A549 (cell line): ENCODE data around the gene SLC25A11. TPM values are rescaled to one million over a fixed set of nuclear protein-coding genes. Genes with fewer than 3 reads are reported as not detected.

Experiments used
- ATAC-seq, 2 experiments: fragments of 200-7000 bp in 1 of 2; fragments of >200 bp in 1 of 2; cut with Nextera tagmentation in 1 of 2; cut with Tn5 transposase in 1 of 2; 3 replicates each; pipeline versions ENCODE4 v1.8.0 to v1.9.1; 2018 to 2020; ENCODE audit warnings: mild to moderate bottlenecking in 1 of 2, moderate library complexity in 1 of 2
- CTCF ChIA-PET: fragments of 300-600 bp; sonication (Branson Sonifier 250); formaldehyde crosslinking; extraction: SDS; loops from one replicate; lab custom pipeline; 2021; ENCODE audit warnings: antibody characterized with exemption, inconsistent platforms; lab: Yijun Ruan, JAX
- POLR2A ChIA-PET: fragments of 350-600 bp; formaldehyde crosslinking; extraction: SDS; loops from one replicate; lab custom pipeline; 2021; ENCODE audit warnings: antibody characterized with exemption, inconsistent platforms; lab: Yijun Ruan, JAX
- DNase-seq, 2 experiments: peaks; one replicate each; pipeline versions ENCODE4 v3.0.0 to v3.0.0-alpha.2; 2011 to 2016; ENCODE audit warnings: low read depth in 1 of 2, low spot score in 1 of 2
- FAIRE-seq: peaks from 2 replicates; lab custom pipeline; 2011; peaks lifted over from hg19 to GRCh38; lab: Jason Lieb, UNC
- H3K27ac ChIP-seq, 2 experiments: fragments of >200 bp; sonication (Bioruptor Twin); formaldehyde crosslinking; 3 replicates each; pipeline ENCODE4 v1.5.1; 2016 to 2017
- H3K4me1 ChIP-seq: fragments of >200 bp; sonication (Bioruptor Twin); formaldehyde crosslinking; 3 replicates; pipeline ENCODE4 v1.6.1; 2016
- H3K4me2 ChIP-seq: fragments of >200 bp; sonication (Bioruptor Twin); formaldehyde crosslinking; 3 replicates; pipeline ENCODE4 v1.6.1; 2016
- H3K4me3 ChIP-seq: fragments of >200 bp; sonication (Bioruptor Twin); formaldehyde crosslinking; 3 replicates; pipeline ENCODE4 v1.5.1; 2016
- H3K9me3 ChIP-seq: fragments of >200 bp; sonication (Bioruptor Twin); formaldehyde crosslinking; 3 replicates; pipeline ENCODE4 v1.6.1; 2016
- CEBPB ChIP-seq, 2 experiments: fragments of >200 bp in 1 of 2; sonication (Bioruptor Twin) in 1 of 2; formaldehyde crosslinking in 1 of 2; IDR thresholded peaks; 2 replicates each; pipeline ENCODE4 v1.6.1; 2012 to 2016
- CHD2 ChIP-seq: fragments of 150-350 bp; IDR thresholded peaks from 2 replicates; pipeline ENCODE4 v1.6.1; 2014; ENCODE audit warnings: low read length; ENCODE audit not compliant: partially characterized antibody
- CHD4 ChIP-seq: fragments of 200-600 bp; sonication (generic); IDR thresholded peaks from 2 replicates; pipeline ENCODE4 v1.6.1; 2016; ENCODE audit warnings: antibody characterized with exemption, mild to moderate bottlenecking, borderline replicate concordance
- EHMT2 ChIP-seq: fragments of 200-600 bp; sonication (generic); IDR thresholded peaks from 2 replicates; pipeline ENCODE4 v1.6.1; 2016; ENCODE audit warnings: antibody characterized with exemption, low read depth, mild to moderate bottlenecking, moderate library complexity
- EP300 ChIP-seq, 2 experiments: fragments of >200 bp; sonication (Bioruptor Twin); formaldehyde crosslinking; IDR thresholded peaks; 2 replicates in 1 of 2; 3 replicates in 1 of 2; pipeline ENCODE4 v1.6.1; 2016 to 2017
- FOSB ChIP-seq: fragments of 250-450 bp; sonication (Bioruptor Pico); IDR thresholded peaks from 2 replicates; pipeline ENCODE4 v1.5.0; 2020; ENCODE audit warnings: mild to moderate bottlenecking, moderate library complexity
- FOSL2 ChIP-seq, 2 experiments: fragments of 450-650 bp in 1 of 2; fragments of >200 bp in 1 of 2; sonication (Bioruptor Twin) in 1 of 2; formaldehyde crosslinking; IDR thresholded peaks; 2 replicates each; pipeline versions ENCODE4 v1.5.0 to v1.6.1; 2016 to 2020; ENCODE audit warnings: mild to moderate bottlenecking in 1 of 2, moderate library complexity in 1 of 2
- GATA3 ChIP-seq: IDR thresholded peaks from 2 replicates; pipeline ENCODE4 v1.6.1; 2012; ENCODE audit warnings: borderline replicate concordance
- HDAC2 ChIP-seq: fragments of 200-600 bp; sonication (generic); IDR thresholded peaks from 2 replicates; pipeline ENCODE4 v1.6.1; 2016
- HEYL ChIP-seq: fragments of 250-450 bp; sonication (Bioruptor Pico); IDR thresholded peaks from 2 replicates; pipeline ENCODE4 v1.8.0; 2021; ENCODE audit warnings: mild to moderate bottlenecking, moderate library complexity
- HOXA7 ChIP-seq: fragments of 250-450 bp; sonication (Bioruptor Pico); IDR thresholded peaks from 2 replicates; pipeline ENCODE4 v1.5.0; 2020; ENCODE audit warnings: mild to moderate bottlenecking, moderate library complexity
- HOXB5 ChIP-seq: fragments of 250-450 bp; sonication (Bioruptor Pico); IDR thresholded peaks from 2 replicates; pipeline ENCODE4 v1.5.0; 2020; ENCODE audit warnings: mild to moderate bottlenecking, moderate library complexity
- MAFK ChIP-seq: fragments of 450-650 bp; IDR thresholded peaks from 2 replicates; pipeline ENCODE4 v1.6.1; 2014; ENCODE audit not compliant: partially characterized antibody
- NPAS2 ChIP-seq: fragments of 250-450 bp; sonication (Bioruptor Pico); IDR thresholded peaks from 2 replicates; pipeline ENCODE4 v1.8.0; 2022; ENCODE audit warnings: mild to moderate bottlenecking, moderate library complexity, borderline replicate concordance
- NR3C1 ChIP-seq: fragments of >200 bp; sonication (Bioruptor Twin); formaldehyde crosslinking; IDR thresholded peaks from 3 replicates; pipeline ENCODE4 v1.6.1; 2017
- POLR2A ChIP-seq: IDR thresholded peaks from 2 replicates; pipeline ENCODE4 v1.6.1; 2012; ENCODE audit warnings: mild to moderate bottlenecking, low read length
- RCOR1 ChIP-seq: fragments of 150-350 bp; IDR thresholded peaks from 2 replicates; pipeline ENCODE4 v1.6.1; 2014; ENCODE audit warnings: antibody characterized with exemption, low read length, low read depth
- RNF2 ChIP-seq: fragments of 200-600 bp; sonication (generic); IDR thresholded peaks from 2 replicates; pipeline ENCODE4 v1.6.1; 2016; ENCODE audit warnings: low read depth, mild to moderate bottlenecking, antibody characterized with exemption, moderate library complexity, borderline replicate concordance
- ZC3H11A ChIP-seq: fragments of 450-650 bp; IDR thresholded peaks from 2 replicates; pipeline ENCODE4 v1.6.1; 2014; ENCODE audit warnings: antibody characterized with exemption, mild to moderate bottlenecking
- ZNF302 ChIP-seq: fragments of 250-450 bp; sonication (Bioruptor Pico); IDR thresholded peaks from 2 replicates; pipeline ENCODE4 v1.9.0; 2021; ENCODE audit warnings: inconsistent platforms, mild to moderate bottlenecking, moderate library complexity
- ZSCAN20 ChIP-seq: fragments of 250-450 bp; sonication (Bioruptor Pico); IDR thresholded peaks from 2 replicates; pipeline ENCODE4 v1.8.0; 2022; ENCODE audit warnings: mild to moderate bottlenecking, moderate library complexity
- WGBS: methylation state at CpG from one replicate; pipeline ENCODE4 v1.1.6; 2017; ENCODE audit errors: missing lambda C conversion rate; 5-methylcytosine and 5-hydroxymethylcytosine counted together
- polyA plus RNA-seq, 4 experiments: library from polyadenylated mRNA; depleted of rRNA in 3 of 4; stranded (reverse); fragments of >200 nt; fragmentation: RNase III in 1 of 4; extraction: RNeasy Plus Mini Kit Qiagen cat#74134 plus additional on column Dnase treatment in 1 of 4; gene quantifications; 2 replicates in 3 of 4; 3 replicates in 1 of 4; pipeline ENCODE4 v1.2.3, GENCODE V29; 2011 to 2017
- TF ChIP-seq, protein P1 (sequence below): IDR thresholded peaks from 2 replicates; pipeline ENCODE4 v1.6.1; 2012
- TF ChIP-seq, protein P2 (sequence below): fragments of 200-600 bp; sonication (generic); IDR thresholded peaks from 2 replicates; pipeline ENCODE4 v1.6.1; 2016; ENCODE audit warnings: antibody characterized with exemption, mild to moderate bottlenecking, moderate library complexity
- TF ChIP-seq, protein P3 (sequence below): IDR thresholded peaks from 2 replicates; pipeline ENCODE4 v1.6.1; 2012
- TF ChIP-seq, protein P4 (sequence below): IDR thresholded peaks from 2 replicates; pipeline ENCODE4 v1.6.1; 2012; ENCODE audit warnings: low read depth, borderline replicate concordance

Gene SLC25A11
- polyA plus RNA-seq, 2 of the 4 experiments (the other 2 are of a cell fraction), result 60.2 to 69.2 TPM

DNA sequence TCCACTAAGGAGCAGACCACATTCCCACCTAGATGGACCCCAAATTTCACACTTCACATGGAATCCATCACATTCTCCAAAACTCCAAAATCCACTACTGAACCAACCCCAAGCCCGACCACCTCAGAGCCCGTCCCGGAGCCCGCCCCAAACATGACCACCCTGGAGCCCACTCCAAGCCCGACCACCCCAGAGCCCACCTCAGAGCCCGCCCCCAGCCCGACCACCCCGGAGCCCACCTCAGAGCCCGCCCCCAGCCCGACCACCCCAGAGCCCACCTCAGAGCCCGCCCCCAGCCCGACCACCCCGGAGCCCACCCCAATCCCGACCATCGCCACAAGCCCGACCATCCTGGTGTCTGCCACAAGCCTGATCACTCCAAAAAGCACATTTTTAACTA is 6.2 kb downstream of the SLC25A11 start:
- no peak for DNase-seq
- WGBS, result 93% methylated on average over 8 of the region's 16 CpGs
- Histone ChIP-seq H3K9me3 (no peaks in the 10 kb centered on the region), H3K27ac (no peak overlapping the region), H3K4me2 (no peak overlapping the region), H3K4me3 (no peak overlapping the region), H3K4me1 (peaks cover 6% of the 10 kb centered on the region)
- CTCF ChIA-PET, result interaction anchor here (0.6 to 2.0 kb wide), 5 partner anchors 9 to 1002 kb away, joined by 3 to 7 read pairs (median 3); no protein-coding TSS in a partner anchor
- no peak for FAIRE-seq
- TF ChIP-seq EP300 (IDR thresholded peaks at IDR 0.05) (no peak), POLR2A (no peak), HDAC2 (no peak), MAFK (no peak), FOSB (CRISPR knock-in tag) (no peak), RNF2 (no peak), NPAS2 (CRISPR knock-in tag) (no peak), CHD4 (no peak), HOXA7 (CRISPR knock-in tag) (no peak)
- TF ChIP-seq, protein P1, sequence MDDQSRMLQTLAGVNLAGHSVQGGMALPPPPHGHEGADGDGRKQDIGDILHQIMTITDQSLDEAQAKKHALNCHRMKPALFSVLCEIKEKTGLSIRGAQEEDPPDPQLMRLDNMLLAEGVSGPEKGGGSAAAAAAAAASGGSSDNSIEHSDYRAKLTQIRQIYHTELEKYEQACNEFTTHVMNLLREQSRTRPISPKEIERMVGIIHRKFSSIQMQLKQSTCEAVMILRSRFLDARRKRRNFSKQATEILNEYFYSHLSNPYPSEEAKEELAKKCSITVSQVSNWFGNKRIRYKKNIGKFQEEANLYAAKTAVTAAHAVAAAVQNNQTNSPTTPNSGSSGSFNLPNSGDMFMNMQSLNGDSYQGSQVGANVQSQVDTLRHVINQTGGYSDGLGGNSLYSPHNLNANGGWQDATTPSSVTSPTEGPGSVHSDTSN, result no peak
- TF ChIP-seq, protein P2, sequence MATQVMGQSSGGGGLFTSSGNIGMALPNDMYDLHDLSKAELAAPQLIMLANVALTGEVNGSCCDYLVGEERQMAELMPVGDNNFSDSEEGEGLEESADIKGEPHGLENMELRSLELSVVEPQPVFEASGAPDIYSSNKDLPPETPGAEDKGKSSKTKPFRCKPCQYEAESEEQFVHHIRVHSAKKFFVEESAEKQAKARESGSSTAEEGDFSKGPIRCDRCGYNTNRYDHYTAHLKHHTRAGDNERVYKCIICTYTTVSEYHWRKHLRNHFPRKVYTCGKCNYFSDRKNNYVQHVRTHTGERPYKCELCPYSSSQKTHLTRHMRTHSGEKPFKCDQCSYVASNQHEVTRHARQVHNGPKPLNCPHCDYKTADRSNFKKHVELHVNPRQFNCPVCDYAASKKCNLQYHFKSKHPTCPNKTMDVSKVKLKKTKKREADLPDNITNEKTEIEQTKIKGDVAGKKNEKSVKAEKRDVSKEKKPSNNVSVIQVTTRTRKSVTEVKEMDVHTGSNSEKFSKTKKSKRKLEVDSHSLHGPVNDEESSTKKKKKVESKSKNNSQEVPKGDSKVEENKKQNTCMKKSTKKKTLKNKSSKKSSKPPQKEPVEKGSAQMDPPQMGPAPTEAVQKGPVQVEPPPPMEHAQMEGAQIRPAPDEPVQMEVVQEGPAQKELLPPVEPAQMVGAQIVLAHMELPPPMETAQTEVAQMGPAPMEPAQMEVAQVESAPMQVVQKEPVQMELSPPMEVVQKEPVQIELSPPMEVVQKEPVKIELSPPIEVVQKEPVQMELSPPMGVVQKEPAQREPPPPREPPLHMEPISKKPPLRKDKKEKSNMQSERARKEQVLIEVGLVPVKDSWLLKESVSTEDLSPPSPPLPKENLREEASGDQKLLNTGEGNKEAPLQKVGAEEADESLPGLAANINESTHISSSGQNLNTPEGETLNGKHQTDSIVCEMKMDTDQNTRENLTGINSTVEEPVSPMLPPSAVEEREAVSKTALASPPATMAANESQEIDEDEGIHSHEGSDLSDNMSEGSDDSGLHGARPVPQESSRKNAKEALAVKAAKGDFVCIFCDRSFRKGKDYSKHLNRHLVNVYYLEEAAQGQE, result no peak
- TF ChIP-seq, protein P3, sequence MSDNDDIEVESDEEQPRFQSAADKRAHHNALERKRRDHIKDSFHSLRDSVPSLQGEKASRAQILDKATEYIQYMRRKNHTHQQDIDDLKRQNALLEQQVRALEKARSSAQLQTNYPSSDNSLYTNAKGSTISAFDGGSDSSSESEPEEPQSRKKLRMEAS, result no peak
- TF ChIP-seq, all 56 proteins: peak for 0
- POLR2A ChIA-PET, result no interaction called here
- ATAC-seq, result no peak

DNA sequence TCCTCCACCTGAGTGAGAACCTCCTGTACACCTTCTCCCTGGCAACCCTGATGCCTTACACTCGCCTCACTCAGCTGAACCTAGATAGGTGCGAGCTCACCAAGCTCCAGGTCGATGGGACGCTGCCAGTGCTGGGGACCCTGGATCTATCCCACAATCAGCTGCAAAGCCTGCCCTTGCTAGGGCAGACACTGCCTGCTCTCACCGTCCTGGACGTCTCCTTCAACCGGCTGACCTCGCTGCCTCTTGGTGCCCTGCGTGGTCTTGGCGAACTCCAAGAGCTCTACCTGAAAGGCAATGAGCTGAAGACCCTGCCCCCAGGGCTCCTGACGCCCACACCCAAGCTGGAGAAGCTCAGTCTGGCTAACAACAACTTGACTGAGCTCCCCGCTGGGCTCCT is 7.1 kb downstream of the SLC25A11 start:
- TF ChIP-seq RNF2 (no peak), RCOR1 (no peak), GATA3 (no peak), HOXB5 (CRISPR knock-in tag) (no peak), CHD2 (no peak)
- TF ChIP-seq, protein P3, result no peak
- TF ChIP-seq, protein P4, sequence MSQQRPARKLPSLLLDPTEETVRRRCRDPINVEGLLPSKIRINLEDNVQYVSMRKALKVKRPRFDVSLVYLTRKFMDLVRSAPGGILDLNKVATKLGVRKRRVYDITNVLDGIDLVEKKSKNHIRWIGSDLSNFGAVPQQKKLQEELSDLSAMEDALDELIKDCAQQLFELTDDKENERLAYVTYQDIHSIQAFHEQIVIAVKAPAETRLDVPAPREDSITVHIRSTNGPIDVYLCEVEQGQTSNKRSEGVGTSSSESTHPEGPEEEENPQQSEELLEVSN, result no peak
- ATAC-seq, result peak in 1 of 2 experiments; percentile 7; a peak in 1 of 6 replicates
- no peak for FAIRE-seq
- Histone ChIP-seq H3K9me3 (no peaks in the 10 kb centered on the region), H3K4me2 (no peak overlapping the region), H3K4me1 (no peaks in the 10 kb centered on the region), H3K27ac (no peak overlapping the region), H3K4me3 (no peak overlapping the region)
- ChIA-PET CTCF (interaction anchor here (0.8 to 2.0 kb wide), 4 partner anchors 9 to 129 kb away, joined by 3 to 7 read pairs (median 3); no protein-coding TSS in a partner anchor), POLR2A (interaction anchor here (0.9 kb wide), 1 partner anchor 35 kb away, joined by 3 read pairs; the partner anchor contains the start of gene SPAG7)
- no peak for DNase-seq
- 95% methylated on average over 12 of the region's 12 CpGs for WGBS

DNA sequence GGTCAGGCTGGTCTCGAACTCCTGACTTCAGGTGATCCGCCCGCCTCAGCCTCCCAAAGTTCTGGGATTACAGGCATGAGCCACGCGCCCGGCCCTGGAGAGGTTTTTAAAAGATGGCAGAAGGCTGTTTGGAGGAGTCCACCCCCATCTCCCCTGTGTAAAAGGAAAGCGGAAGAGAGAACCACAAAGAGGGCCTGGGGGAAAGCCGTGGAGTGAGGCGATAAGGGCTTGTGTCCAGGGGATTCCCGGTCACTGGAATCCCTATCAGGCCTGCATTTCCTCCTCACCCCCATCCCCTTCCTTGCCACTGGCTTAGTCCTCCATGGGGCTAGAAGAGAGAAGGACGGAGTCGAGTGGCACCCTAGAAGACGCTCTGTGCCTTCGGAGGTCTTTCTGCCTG is 7.9 kb downstream of the SLC25A11 start, which contains the start of gene GP1BA:
TSS of gene GP1BA (plus strand) at position 315 of the 400 bp plus-strand sequence. CDS start 328 bp downstream, outside the sequence.
- TF ChIP-seq HOXB5 (CRISPR knock-in tag) (no peak), NR3C1 (no peak), ZNF302 (CRISPR knock-in tag) (no peak), ZSCAN20 (no peak), ZC3H11A (no peak), EHMT2 (no peak), HEYL (CRISPR knock-in tag) (no peak), CEBPB (IDR thresholded peaks at IDR 0.05) (no peak), MAFK (no peak), FOSL2 (IDR thresholded peaks at IDR 0.05) (no peak), FOSL2 (CRISPR knock-in tag; IDR thresholded peaks at IDR 0.05) (no peak)
- TF ChIP-seq, protein P1, result no peak
- ATAC-seq (no peak), DNase-seq (no peak), FAIRE-seq (no peak)
- Histone ChIP-seq H3K27ac (no peak within 1 kb of the TSS), H3K4me1 (no peaks in the 10 kb centered on the region), H3K4me3 (no peak within 1 kb of the TSS), H3K4me2 (no peak within 1 kb of the TSS), H3K9me3 (no peaks in the 10 kb centered on the region)
- WGBS, result 94% methylated on average over 14 of the region's 14 CpGs
- CTCF ChIA-PET, result interaction anchor here (1.0 to 2.0 kb wide), 3 partner anchors 8 to 130 kb away, joined by 3 to 7 read pairs (median 3); no protein-coding TSS in a partner anchor
- POLR2A ChIA-PET, result interaction anchor here (1.4 kb wide), 1 partner anchor 8 kb away, joined by 4 read pairs; the partner anchor contains the start of genes RNF167 and SLC25A11
